GM19463 (cell line): ENCODE data around the gene DIPK1A.
"Not testable (repeated sequence)": the region's sequence is repeated elsewhere in the genome, so short reads cannot be mapped to it uniquely, and the experiment has no call there.

Experiments
- ATAC-seq: cut with Tn5 transposase; IDR thresholded peaks from one replicate; pipeline ENCODE4 v1.9.1; 2021; ENCODE audit warnings: mild to moderate bottlenecking, moderate library complexity; ENCODE audit not compliant: unreplicated experiment

The DIPK1A gene

DNA sequence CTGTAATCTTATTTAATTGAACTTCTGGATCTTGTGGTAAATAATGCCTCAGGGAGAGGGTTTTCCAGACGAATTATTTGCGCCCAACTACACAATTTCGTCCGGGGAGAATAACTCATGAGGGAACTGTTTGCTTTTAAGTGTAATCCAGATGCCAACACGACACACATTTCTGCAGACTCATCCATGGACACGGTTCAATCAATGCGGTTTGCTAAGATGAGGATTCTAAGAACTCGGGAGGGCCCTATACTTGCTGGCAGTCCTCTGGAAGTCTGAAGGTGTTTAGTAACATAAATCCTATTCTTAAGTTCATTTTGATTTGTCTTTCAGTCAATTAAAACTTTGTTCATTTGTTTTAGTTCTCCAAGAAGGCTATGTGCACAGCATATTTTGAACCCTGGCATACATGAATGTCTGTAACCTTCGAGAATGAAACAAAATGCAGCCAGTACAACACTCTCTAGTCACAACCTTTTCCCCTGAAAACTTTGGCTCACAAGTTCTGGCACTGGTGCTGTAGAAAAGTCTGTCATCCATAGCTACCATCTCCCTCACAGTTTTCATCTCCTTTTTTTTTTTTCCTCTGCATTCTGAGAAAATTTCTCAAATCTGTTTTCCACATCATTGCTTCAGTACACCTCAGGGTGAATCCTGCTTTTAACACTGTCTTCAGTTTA lies 38.8 kb downstream of the DIPK1A start:
- ATAC-seq: no peak

DNA sequence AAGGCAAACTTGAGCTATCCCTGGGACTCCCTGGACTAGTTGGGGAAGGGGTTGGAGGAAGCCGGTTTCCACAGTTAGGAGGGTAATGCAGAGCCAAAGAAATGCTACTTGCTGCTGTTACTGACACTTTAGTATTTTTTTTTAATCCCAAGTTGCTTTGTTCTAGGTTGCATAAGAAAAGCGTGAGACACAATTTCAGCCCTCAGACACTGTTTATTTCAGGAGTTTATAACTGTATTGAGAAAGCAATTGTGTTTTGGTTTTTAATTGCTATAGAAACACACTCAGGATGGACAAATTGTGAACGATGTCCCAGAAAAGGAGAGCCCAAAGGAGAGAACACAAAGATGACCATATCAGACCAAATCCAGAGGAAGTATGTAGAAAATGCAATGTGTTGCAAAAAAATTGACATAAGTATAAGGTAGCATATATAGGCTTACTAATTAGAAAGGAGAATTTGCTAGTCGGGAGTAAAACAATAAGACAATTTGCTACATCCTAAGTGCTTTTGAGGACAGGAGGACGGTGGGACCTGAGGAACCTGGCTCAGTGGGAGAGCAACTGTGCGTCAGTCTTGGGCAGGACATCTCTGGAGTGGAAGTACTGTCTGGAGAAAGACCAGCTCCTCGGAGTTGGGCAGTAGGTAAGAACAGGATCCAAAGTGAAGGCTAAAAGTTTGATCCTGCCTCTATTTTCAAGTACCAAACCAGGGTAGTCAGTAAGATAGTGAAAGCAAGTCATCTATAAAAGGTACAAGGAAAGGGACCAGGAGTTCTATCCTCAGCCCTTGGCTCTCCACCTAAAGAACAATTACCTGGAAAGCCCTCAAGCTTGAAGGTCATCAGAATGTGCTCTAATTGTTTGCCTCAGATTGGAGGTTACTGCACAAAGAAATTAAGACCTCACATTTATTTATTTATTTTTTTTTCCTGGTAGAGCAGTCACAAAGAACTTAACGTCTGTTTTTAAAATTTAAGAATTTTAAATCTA lies 39.9 kb downstream of the DIPK1A start:
- no peak for ATAC-seq

DNA sequence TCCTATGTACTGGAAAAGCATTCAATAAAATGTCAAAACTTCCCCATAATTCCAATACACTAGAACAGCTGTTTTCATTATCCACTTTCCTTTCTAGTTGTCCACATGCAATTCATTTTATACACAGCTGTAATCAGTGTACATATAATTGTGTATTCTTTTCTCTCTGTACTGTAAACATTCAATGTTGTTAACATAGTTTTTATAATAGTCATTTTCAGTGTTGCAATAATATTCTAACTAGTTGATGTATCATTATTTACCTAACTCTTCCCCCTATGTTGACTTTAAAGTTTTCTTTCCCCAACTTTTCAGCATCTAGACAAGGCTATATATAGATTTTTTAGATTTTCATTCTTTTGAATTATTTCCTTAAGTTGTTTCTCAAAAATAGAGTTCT lies 44.4 kb downstream of the DIPK1A start:
- no peak for ATAC-seq

DNA sequence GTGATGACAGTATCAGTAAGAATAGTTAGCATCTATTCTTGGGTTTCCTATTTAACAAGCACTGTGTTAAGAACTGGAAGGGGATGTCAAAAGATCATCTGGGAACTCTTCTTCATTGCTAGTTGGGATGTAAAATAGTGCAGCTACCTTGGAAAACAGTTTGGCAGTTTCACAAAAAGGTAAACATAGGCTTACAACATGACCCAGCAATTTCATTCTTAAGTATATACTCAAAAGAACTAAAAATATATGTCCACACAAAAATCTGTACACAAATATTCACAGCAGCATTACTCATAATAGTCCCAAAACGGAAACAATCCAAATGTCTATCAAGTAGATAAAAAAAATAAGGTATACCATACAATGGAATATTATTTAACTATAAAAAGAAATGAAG lies 45.7 kb downstream of the DIPK1A start:
- no peak for ATAC-seq

DNA sequence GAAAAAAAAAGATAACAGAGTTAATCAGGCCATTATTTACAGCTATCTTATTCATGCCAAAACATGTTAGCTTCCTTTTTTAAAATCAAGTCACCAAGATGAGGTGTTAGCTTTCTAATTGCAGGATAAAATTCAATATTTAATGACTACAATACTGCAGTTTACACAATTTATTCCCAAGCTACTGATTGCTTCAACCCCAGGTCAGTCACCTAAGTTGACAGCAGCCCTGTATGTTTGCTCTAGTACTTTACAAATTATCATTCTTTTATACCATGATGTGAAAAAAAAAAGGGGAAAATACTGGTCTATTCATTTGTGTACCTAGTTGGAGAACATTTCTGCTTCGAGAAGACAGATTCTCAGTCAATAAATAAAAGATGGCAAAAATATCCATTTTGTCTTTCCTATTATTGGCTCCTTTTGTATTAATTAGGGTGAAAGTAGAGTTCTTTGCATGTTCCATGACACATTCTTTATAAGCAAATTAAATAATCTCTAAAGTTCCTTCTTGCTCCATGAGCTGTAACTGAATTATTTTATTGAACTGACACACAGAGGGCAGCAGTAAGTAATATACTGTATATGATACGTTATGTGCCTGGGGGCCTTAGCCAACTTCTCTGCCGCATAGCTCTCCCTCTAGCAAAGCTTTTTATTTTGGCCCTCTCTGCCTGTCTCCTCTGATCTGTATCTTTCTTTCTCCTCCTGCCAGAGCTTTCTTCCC lies 48.0 kb downstream of the DIPK1A start:
- no peak for ATAC-seq

DNA sequence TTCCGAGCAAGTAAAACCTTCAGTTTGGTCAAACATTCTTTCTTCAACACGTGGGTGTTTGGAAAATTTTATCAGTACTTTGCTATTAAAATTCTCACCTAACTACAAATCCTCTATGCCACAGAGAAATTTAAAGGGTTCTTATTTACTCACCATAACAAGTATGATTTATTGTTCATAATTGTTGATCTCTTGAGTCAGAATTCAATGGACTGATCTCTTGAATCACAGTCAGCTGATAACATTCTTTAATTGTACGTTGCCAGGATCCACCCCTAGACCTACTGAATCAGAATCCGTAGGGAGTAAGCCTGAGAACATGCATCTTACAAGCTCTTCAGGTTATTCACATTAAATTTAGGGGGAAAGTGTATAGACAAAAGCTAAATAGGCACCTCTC lies 51.2 kb downstream of the DIPK1A start:
- no peak for ATAC-seq

DNA sequence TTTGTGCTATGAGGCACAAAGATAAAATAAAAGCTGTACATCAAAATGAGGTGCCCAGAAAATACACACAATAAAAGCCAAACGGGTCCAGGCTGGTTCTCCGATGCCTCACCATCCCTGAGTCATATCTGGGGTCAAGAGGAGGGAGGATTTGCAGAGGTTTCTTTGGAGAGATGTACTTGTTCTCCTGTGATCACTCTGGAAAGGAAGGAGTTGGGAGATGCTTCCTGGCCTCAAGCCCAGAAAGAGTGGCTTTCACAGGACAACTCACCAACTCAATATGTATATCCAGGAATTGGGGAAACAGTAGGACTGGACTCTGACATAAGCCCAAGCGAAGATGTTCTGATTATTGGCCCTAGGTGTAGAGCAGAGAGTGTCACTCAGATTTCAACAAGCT lies 51.9 kb downstream of the DIPK1A start:
- ATAC-seq: no peak

DNA sequence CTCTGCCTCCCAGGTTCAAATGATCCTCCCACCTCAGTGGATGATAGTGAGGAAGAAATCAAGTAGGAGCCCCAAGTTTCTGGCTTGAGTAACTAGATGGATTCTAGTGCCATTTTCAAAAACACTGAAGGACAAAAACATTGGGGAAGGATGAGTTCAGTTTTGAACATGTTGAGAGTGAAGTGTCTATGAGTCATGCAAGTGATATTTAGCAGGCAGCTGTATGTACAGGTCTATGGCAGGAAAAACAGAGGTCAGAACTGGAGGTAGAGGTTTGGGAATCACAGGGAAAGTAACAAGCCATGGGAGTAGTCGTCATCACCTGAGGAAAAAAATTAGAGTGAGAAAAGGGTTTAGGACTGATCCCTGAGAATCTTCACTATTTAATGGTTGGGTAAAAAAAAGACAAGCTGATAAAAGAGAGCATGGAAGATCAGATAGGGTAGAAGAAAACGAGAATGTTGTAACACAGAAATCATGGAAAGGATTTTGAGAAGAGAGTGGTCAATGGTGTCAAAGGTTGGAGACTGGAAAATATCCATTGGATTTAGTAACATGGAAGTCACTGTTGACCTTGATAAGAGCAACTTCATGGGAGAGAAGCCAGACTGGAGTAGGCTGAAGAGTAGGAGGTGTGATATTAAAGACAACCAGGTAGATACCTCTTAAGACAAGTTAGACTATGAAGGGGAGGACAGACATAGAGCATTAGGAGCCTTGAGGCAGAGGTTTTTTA lies 53.1 kb downstream of the DIPK1A start:
- no peak for ATAC-seq

DNA sequence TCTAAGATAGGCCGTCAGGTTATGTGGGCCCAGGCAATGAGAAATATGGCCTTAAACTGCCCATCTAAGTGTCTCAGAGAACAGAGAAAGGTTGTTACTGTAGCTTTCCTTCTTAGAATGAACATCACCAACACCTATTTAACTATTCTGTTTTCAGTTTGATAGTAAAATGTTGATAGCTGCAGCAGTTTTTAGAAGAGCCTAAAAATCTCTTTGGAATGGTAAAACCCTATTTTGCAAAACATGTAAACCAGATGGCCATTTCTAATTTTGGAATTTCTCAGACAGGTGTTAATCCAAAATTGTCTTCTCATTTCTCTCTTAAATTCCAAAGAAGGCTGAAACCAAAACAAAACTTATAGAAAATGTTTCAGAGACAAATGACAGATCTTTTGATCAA lies 57.5 kb downstream of the DIPK1A start:
- no peak for ATAC-seq

DNA sequence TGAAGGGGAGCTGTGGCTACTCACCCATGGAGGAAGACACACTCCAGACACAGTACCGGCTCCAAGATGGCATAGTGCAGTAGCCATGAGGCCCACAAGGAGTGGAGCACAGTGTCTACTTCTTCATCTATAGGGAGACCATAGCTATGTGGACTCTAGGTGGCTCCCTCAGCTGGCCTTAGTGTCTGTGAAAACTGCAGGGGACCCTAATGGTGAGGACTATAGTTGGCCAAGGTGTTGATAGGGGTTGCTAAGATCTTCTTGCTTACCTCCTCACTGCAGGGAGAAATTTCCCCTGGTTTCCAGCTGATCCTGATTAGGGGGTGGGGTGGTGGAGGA lies 58.9 kb downstream of the DIPK1A start:
- no peak for ATAC-seq

DNA sequence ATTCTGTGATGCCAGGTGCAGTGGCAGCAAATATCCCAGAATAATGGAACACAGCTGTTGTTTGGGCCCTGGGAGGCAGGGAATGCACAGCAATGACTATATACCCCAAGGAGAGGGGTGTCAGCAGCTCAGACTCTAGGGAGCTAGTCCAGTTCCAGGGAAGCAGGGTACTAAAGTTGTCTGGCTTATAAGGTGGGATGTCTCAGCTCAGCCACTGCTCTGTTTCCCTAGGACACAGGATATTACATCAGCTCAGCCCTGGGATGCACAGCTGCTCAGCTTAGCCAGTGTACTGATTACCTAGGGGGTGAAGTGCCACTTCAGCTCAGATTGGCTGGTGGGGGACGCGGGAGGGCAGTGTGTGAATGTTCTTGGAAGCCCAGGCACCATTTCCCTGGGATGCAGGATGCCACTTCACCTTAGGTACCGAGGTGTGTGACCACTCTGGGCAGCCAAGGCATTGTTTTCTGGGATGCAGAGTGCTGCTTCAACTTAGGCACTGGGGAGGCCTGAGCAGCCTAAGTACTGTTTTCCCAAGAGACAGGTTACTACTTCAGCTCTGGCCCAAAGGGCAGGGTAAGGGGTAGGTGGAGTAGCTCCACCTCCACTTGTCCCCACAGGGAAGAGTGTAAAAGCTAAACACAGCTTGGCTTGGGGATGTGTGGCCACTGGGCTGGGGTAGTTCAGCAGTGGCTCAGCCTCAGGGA lies 59.4 kb downstream of the DIPK1A start:
- no peak for ATAC-seq

DNA sequence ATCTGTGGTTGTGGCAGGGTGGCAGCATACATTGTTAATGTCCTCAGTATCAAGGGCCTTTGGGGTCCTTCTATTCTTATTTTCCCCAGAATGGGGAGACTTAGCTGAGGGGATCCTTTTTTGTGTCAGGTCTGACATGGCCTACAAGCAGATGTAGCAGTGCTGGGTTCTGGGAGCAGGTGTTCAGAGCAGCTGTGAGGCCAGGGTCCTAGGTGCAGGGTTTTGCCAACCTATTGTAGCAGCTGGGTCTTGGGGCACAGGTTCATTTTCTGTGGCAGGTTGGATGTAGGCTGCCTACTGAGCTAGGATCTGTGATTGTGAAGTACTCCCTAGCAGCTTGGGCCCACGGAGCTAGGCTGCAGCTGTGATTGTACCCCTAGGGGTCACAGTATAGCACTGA lies 60.1 kb downstream of the DIPK1A start:
- no peak for ATAC-seq

DNA sequence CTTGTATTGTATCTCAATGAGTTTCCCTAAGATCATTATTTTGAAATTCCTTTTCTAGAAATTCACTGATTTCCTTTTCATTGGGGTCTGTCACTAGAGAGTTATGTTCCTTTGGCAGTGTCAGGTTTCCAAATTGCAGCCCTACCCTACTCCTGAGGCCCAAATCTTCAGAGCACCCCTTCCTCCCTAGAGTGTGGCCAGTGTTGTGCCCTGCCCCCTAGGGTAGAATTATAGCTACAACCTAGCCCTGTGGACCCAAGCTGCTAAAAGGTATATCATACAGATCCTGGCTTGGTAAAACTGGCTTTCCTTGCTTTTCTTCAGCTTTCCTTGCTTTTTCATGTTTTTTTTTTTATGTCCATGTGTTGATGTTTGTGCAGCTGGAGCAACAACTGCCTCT lies 60.7 kb downstream of the DIPK1A start:
- ATAC-seq: no peak

DNA sequence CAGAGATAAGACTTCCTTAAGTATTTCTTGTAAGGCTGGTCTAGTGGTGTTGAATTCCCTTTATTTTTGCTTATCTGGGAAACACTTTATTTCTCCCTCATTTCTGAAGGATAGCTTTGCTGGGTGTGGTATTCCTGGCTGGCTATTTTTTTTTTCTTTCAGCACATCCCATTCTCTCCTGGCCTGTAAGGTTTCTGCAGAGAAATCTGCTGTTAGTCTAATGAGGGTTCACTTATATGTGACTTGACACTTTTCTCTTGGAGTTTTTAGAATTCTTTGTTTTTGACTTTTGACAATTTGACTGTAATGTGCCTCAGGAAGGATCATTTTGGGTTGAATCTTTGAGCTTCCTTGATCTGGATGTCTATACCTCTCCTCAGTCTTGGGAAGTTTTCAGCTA lies 61.5 kb downstream of the DIPK1A start:
- ATAC-seq: no peak

DNA sequence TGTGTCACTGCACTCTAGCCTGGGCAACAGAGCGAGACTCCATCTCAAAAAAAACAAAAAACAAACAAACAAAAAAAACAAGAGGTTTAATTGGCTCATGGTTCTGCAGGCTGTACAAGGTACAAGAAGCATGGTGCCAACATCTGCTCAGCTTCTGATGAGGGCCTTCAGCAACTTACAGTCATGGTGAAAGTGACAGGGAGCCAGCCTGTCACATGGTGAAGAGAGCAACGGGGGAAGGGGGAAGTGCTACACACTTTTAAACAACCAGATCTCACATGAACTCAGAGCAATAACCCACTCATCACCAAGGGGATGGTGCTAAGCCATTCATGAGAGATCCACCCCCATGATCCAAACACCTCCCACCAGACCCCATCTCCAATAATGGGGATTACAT lies 63.2 kb downstream of the DIPK1A start:
- ATAC-seq: not testable (repeated sequence)

DNA sequence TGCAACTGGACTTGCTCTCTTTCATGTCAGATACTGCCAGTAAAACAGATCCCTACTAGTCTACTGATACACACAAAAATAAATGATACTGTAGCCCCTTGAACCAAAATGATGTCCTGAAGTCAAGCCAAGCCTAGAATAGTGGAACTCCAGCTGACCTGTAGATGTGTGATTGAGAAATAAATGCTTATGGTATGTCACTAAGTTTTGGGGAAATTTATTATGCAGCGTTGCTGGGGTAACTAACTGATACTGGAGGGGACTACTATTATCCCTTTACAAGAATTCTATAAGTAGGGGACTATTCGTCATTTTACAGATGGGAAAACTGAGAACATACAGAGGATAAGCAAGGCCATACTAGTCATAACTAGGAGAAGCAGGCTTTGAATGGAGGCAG lies 73.8 kb downstream of the DIPK1A start:
- ATAC-seq: no peak

DNA sequence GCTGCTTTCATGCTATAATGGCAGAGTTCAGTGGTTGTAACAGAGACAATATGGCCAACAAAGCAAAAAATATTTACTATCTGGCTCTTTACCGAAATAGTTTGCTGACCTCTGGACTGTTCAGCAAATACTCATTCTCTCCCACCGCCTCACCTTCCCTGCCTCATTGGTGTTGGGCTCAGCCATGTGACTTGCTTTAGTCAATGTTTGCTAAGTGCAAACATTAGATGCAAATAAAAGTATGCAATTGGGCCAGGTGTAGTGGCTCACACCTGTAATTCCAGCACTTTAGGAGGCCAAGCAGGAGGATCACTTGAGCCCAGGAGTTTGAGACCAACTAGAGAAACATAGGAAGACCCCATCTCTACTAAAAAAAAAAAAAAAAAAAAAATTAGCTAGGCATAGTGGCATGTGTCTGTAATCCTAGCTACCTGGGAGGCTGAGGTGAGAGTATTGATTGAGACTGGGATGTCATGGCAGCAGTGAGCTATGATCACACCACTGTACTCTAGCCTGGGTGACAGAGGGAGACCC lies 74.3 kb downstream of the DIPK1A start:
- no peak for ATAC-seq

DNA sequence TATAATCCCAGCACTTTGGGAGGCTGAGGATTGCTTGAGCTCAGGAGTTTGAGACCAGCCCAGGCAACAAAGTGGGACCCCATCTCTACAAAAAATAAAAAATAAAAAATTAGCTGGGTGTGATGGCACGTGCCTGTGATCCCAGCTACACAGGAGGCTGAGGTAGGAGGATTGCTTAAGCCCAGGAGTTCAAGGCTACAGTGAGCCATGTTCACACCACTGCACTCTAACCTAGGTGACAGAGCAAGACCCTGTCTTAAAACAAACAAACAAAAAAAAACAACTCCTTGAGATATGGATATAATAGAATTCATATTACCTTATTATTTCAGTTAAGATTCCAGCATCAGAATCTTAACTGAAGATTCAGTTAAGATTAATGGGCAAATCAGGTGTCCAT lies 77.1 kb downstream of the DIPK1A start:
- ATAC-seq: no peak

DNA sequence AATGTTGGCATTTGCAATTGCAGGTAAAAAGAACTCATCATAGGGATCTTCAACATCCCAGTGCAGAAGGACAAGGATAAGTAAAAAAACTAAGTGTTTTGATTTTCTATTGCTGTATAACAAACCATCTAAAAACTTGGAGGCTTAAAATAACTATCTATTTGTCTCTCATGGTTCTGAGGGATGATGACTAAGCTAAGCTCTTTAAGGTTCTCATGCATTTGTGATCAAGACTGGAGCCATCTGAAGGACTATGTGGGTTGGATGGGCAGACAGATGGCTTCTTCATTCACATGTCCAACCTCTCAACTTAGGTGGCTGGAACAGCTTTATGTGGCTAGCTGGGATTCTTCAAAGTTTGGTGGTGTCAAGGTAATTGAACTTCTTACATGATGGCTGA lies 78.0 kb downstream of the DIPK1A start:
- no peak for ATAC-seq

DNA sequence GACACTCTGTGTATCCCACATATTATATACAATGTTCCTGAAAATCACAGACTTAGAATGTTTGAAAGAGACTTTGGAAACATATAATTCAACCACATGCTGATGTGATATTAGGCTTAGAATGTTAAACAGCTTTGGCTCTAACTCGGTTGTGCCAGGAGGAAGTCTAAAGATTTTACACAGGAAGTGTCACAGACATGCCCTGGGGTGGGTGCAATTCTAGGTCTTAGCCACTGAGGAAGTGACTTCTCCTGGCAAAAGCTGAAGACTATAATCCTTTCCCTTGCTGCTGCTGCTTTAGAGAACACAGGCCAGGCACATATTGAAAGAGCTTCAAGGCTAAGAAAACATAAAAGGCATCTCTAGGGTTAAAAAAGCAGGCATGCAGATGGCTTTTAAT lies 78.4 kb downstream of the DIPK1A start:
- ATAC-seq: no peak
